ENCODE results near the gene ARF6.

ARF6 gene

DNA sequence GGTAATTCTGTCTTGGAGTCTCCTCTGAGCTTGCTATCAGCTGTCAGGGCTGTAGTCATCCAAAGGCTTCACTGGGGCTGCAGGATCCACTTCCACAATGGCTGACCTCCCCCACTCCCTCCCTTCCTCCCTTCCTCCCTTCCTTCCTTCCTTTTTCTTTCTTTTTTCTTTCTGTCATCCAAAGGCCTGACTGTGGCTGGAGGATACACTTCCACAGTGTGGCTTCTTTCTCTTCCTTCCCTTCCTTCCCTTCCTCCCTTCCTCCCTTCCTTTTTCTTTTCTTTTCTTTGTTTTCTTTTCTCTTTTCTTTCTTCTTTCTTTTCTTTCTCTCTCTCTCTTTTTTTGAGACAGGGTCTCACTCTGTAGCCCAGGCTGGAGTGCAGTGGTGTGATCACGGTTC lies 30.6 kb downstream of the ARF6 start:
- DNase-seq (ENCODE audit: extremely low read depth, low read depth): no peak
- TF ChIP-seq, protein P1, sequence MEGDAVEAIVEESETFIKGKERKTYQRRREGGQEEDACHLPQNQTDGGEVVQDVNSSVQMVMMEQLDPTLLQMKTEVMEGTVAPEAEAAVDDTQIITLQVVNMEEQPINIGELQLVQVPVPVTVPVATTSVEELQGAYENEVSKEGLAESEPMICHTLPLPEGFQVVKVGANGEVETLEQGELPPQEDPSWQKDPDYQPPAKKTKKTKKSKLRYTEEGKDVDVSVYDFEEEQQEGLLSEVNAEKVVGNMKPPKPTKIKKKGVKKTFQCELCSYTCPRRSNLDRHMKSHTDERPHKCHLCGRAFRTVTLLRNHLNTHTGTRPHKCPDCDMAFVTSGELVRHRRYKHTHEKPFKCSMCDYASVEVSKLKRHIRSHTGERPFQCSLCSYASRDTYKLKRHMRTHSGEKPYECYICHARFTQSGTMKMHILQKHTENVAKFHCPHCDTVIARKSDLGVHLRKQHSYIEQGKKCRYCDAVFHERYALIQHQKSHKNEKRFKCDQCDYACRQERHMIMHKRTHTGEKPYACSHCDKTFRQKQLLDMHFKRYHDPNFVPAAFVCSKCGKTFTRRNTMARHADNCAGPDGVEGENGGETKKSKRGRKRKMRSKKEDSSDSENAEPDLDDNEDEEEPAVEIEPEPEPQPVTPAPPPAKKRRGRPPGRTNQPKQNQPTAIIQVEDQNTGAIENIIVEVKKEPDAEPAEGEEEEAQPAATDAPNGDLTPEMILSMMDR (IDR thresholded peaks at IDR 0.05; ENCODE audit: low read depth, low read length, missing control alignments): no peak

DNA sequence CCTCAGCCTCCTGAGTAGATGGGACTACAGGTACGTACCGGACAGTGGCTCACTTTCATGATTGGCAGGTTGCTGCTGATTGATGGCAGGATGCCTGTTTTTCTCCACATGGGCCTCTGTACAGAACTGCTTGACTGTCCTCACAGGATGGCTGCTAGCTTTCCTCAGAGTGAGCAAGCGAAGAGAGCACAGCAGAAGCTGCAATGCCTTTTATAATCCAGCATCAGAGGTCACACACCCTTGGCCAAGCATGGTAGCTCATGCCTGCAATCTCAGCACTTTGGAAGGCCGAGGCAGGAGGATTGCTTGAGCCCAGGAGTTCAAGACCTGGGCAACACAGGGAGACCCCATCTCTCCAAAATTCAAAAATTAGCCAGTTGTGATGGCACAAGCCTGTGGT lies 31.0 kb downstream of the ARF6 start:
- TF ChIP-seq, protein P1 (IDR thresholded peaks at IDR 0.05; ENCODE audit: low read depth, low read length, missing control alignments): no peak
- no peak overlapping the region for H3K4me3 ChIP-seq (replicated peaks; ENCODE audit: low read depth, low read length)
- no peak for DNase-seq (ENCODE audit: extremely low read depth, low read depth)

More for the DNA sequence above, 30.6 kb downstream of the ARF6 start:
- H3K4me3 ChIP-seq (replicated peaks; ENCODE audit: low read depth, low read length): no peak overlapping the region

DNA sequence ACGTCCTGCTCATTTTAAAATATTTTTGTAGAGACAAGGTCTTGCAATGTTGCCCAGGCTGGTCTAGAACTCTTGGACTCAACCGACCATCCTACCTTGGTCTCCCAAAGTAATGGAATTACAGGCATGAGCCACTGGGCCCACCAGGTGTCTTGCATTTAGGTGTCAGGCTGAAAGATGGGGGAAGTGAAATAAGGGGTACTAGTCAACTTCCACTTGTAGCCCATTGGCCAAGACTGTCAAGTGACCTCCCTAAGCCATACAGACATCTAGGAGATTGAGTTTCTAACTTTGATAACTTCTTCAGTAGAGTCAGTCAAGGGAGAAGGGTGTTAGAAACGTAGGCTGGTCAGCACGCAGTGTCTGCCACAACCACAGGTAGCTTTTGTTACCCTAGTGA lies 32.0 kb downstream of the ARF6 start:
- H3K4me3 ChIP-seq (replicated peaks; ENCODE audit: low read depth, low read length): no peak overlapping the region
- TF ChIP-seq, protein P1 (IDR thresholded peaks at IDR 0.05; ENCODE audit: low read depth, low read length, missing control alignments): no peak
- no peak for DNase-seq (ENCODE audit: extremely low read depth, low read depth)

DNA sequence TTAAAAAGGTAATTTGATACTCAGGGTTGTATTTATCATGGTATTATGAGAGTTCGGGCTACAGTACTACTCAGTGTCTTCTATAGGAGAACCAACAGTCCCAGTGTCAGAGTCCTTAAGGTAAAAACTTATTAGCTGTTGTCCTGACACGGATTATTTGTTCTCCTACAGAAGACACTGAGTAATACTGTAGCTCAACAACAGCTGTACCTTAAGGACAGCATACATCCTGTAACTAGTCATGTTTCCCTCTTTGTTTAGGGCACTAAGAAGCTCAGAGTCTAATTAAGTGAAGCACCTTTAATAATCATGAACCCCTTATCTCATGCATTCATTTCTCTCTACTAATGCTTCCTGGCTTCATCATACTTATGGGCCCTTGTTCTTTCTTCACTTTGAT lies 33.9 kb downstream of the ARF6 start:
- DNase-seq (ENCODE audit: extremely low read depth, low read depth): no peak
- TF ChIP-seq, protein P1 (IDR thresholded peaks at IDR 0.05; ENCODE audit: low read depth, low read length, missing control alignments): no peak
- H3K4me3 ChIP-seq (replicated peaks; ENCODE audit: low read depth, low read length): no peak overlapping the region

DNA sequence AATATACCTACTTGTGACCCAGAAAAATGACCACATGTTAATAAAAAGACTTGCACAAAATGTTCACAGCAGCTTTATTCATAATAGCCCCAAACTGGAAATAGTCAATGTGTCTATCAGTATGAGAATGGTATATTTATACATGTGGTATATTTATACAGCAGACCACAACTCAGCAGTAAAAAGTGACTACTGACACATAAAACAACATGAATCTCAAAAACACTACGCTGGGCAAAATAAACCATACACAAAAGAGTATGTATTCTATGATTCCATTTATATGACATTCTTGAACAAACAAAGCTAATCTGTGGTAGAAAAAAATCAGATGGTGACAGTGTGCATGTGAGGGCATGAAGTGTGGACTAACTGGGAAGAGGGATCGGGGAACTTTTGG lies 35.1 kb downstream of the ARF6 start:
- TF ChIP-seq, protein P1 (IDR thresholded peaks at IDR 0.05; ENCODE audit: low read depth, low read length, missing control alignments): no peak

DNA sequence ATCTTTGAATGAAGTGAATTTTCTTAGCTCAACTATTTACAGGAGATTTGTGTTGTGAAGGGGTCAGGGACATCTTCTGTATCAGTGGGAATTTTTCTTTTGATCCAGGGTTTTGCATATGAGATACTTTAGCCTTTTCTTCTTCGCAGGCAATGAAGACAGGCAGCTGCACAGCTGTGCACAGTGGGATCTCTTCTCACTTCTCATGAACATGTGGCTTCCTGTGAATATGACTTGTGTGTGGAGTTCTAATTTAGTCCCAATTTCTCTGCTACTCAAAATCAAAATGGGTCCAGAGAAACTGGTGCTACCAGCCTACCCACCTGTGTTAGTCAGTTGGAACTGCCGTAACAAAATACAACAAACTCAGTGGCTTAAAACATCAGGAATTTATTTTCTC lies 37.8 kb downstream of the ARF6 start:
- TF ChIP-seq, protein P1 (IDR thresholded peaks at IDR 0.05; ENCODE audit: low read depth, low read length, missing control alignments): no peak
- DNase-seq (ENCODE audit: extremely low read depth, low read depth): no peak
- H3K4me3 ChIP-seq (replicated peaks; ENCODE audit: low read depth, low read length): no peak overlapping the region

More for the DNA sequence above, 35.1 kb downstream of the ARF6 start:
- H3K4me3 ChIP-seq (replicated peaks; ENCODE audit: low read depth, low read length): no peak overlapping the region
- no peak for DNase-seq (ENCODE audit: extremely low read depth, low read depth)

DNA sequence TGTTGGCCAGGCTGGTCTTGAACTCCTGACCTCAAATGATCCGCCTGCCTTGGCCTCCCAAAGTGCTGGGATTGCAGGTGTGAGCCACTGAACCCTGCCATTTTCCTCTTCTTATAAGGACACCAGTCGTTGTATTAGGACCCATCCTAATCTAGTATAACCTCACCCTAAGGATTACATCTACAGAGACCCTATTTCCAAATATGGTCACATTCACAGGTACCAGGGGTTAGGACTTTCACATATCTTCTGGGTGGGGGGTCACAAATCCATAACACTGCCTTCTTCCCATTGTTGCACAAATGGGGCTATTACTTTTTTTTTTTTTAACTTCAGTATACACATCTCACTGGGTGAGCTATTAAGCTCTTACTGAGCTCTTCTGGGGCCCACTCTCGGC lies 38.6 kb downstream of the ARF6 start:
- H3K4me3 ChIP-seq (replicated peaks; ENCODE audit: low read depth, low read length): no peak overlapping the region
- DNase-seq (ENCODE audit: extremely low read depth, low read depth): no peak
- TF ChIP-seq, protein P1 (IDR thresholded peaks at IDR 0.05; ENCODE audit: low read depth, low read length, missing control alignments): no peak

All from HFF-Myc (cell line).